Measurements from ENCODE around the gene DHH. TPM values are rescaled to one million over a fixed set of nuclear protein-coding genes. Genes with fewer than 3 reads are reported as not detected.

The DHH gene
- total and polyA plus RNA-seq, 9 of the 15 experiments (the other 6 are each of a cell fraction or from before 2014, with no cell fraction given): 0.07 to 2.6 (median 0.54) TPM

GRCh38 chr12:49092086-49092815, 2.4 kb downstream of the DHH start (continued):
- TF ChIP-seq ATF3 (IDR thresholded peaks at IDR 0.05): no peak; the same call in 1 of the 2 replicates
- TF ChIP-seq ATF3 (CRISPR knock-in tag; conservative IDR thresholded peaks at IDR 0.05): peak; percentile 65
- TF ChIP-seq ZNF644 (tag; IDR thresholded peaks at IDR 0.05; ENCODE audit: low read depth): 0 out of 2 replicates have a peak, but pooled peaks have one; percentile 32
- no peak for TF ChIP-seq RFX5 (IDR thresholded peaks at IDR 0.05; ENCODE audit: low read depth, low read length)
- TF ChIP-seq ZNF407 (IDR thresholded peaks at IDR 0.05; ENCODE audit: low read depth): peak; percentile 50; the same call in 1 of the 2 replicates
- TF ChIP-seq ZFP36 (IDR thresholded peaks at IDR 0.05; ENCODE audit: low read depth, low read length, partially characterized antibody): no peak
- 0 out of 2 replicates have a peak, but pooled peaks have one; percentile 51 for TF ChIP-seq ZC3H11A (IDR thresholded peaks at IDR 0.05; ENCODE audit: low read depth, low read length)
- no peak for TF ChIP-seq RHOXF2B (CRISPR knock-in tag; conservative IDR thresholded peaks at IDR 0.05)
- no peak for TF ChIP-seq BACH1 (tag; IDR thresholded peaks at IDR 0.05)
- peak; percentile 96 for TF ChIP-seq BCOR (IDR thresholded peaks at IDR 0.05)
- TF ChIP-seq CREB3L1 (IDR thresholded peaks at IDR 0.05; ENCODE audit: borderline replicate concordance, low read depth): peak; percentile 87
- no peak for TF ChIP-seq ZC3H4 (CRISPR knock-in tag; IDR thresholded peaks at IDR 0.05; ENCODE audit: borderline replicate concordance)
- no peak for TF ChIP-seq FOXA1 (IDR thresholded peaks at IDR 0.05; ENCODE audit: borderline replicate concordance)
- TF ChIP-seq CBFA2T2 (conservative IDR thresholded peaks at IDR 0.05): peak; percentile 90
- peak; percentile 94 for TF ChIP-seq BRD9 (IDR thresholded peaks at IDR 0.05; ENCODE audit: low read depth, partially characterized antibody)
- no peak for TF ChIP-seq ELF2 (CRISPR knock-in tag; IDR thresholded peaks at IDR 0.05)
- TF ChIP-seq ZNF253 (CRISPR knock-in tag; conservative IDR thresholded peaks at IDR 0.05): no peak
- peak; percentile 96 for TF ChIP-seq FOXP1 (CRISPR knock-in tag; IDR thresholded peaks at IDR 0.05)
- TF ChIP-seq NFATC3 (IDR thresholded peaks at IDR 0.05): no peak
- TF ChIP-seq HDGF (IDR thresholded peaks at IDR 0.05): no peak
